H1 (cell line): ENCODE data around the gene C1orf116.

Experiments used
- ATF2 ChIP-seq: IDR thresholded peaks from 2 replicates; pipeline ENCODE4 v1.6.1; 2012; ENCODE audit warnings: low read length, inconsistent platforms
- CBX5 ChIP-seq: fragments of 300-800, 300-1000 bp; sonication (generic); IDR thresholded peaks from 2 replicates; pipeline ENCODE4 v1.7.1; 2016; ENCODE audit warnings: antibody characterized with exemption, low read length, low read depth
- EZH2 ChIP-seq: fragments of 200-600 bp; sonication (generic); IDR thresholded peaks from 2 replicates; pipeline ENCODE4 v1.7.1; 2012; ENCODE audit warnings: low read depth, mild to moderate bottlenecking, moderate library complexity, low read length, inconsistent platforms; ENCODE audit not compliant: severe bottlenecking
- FOSL1 ChIP-seq: IDR thresholded peaks from 2 replicates; pipeline ENCODE4 v1.6.1; 2011; ENCODE audit warnings: mild to moderate bottlenecking, low read depth, low read length, moderate library complexity; ENCODE audit not compliant: insufficient read depth
- JUN ChIP-seq: IDR thresholded peaks from 2 replicates; pipeline ENCODE4 v1.6.1; 2011; ENCODE audit warnings: low read depth, mild to moderate bottlenecking, improper control_type of control experiment, low read length
- NRF1 ChIP-seq: IDR thresholded peaks from 2 replicates; pipeline ENCODE4 v1.6.1; 2011; ENCODE audit warnings: mild to moderate bottlenecking, low read depth, low read length, improper control_type of control experiment
- PHF8 ChIP-seq: fragments of 200-600 bp; sonication (generic); conservative IDR thresholded peaks from 2 replicates; pipeline ENCODE4 v1.7.1; 2012; ENCODE audit warnings: low read depth, mild to moderate bottlenecking, inconsistent platforms, low read length, moderate library complexity
- POLR2A ChIP-seq, 2 experiments: IDR thresholded peaks; 1 replicate in 1 of 2; 2 replicates in 1 of 2; pipeline ENCODE4 v1.6.1; 2011; ENCODE audit warnings: low read depth in 2 of 2, low read length in 2 of 2, mild to moderate bottlenecking in 2 of 2; ENCODE audit errors: control extremely low read depth in 1 of 2
- POLR2AphosphoS5 ChIP-seq: IDR thresholded peaks from 2 replicates; pipeline ENCODE4 v1.6.1; 2011; ENCODE audit warnings: low read depth, low read length
- RFX5 ChIP-seq: IDR thresholded peaks from 2 replicates; pipeline ENCODE4 v1.6.1; 2011; ENCODE audit warnings: low read depth, low read length, improper control_type of control experiment, borderline replicate concordance
- RNF2 ChIP-seq: fragments of 200-900, 300-1000 bp; sonication (generic); IDR thresholded peaks from 2 replicates; pipeline ENCODE4 v1.7.1; 2016; ENCODE audit warnings: borderline replicate concordance, low read depth, mild to moderate bottlenecking, antibody characterized with exemption, low read length; ENCODE audit not compliant: poor library complexity, severe bottlenecking; ENCODE audit errors: missing control alignments
- USF2 ChIP-seq: IDR thresholded peaks from 2 replicates; pipeline ENCODE4 v1.6.1; 2011; ENCODE audit warnings: low read length, improper control_type of control experiment
- YY1 ChIP-seq: IDR thresholded peaks from 2 replicates; pipeline ENCODE4 v1.6.1; 2011; ENCODE audit warnings: low read depth, mild to moderate bottlenecking, low read length
- TF ChIP-seq, protein P1 (sequence below), 3 experiments: IDR thresholded peaks; 1 replicate in 2 of 3; 2 replicates in 1 of 3; pipeline versions ENCODE4 v1.5.1 to v1.6.1; 2011; ENCODE audit warnings: low read length in 3 of 3, mild to moderate bottlenecking in 3 of 3, inconsistent platforms in 2 of 3, low read depth in 1 of 3, moderate library complexity in 1 of 3; ENCODE audit not compliant: insufficient read depth in 1 of 3; ENCODE audit errors: control extremely low read depth in 1 of 3

GRCh38 chr1:206986885-206987284 is 45.7 kb downstream of the C1orf116 start:
- no peak for TF ChIP-seq FOSL1
- TF ChIP-seq USF2 = no peak
- no peak for TF ChIP-seq CBX5
- TF ChIP-seq PHF8 = no peak
- TF ChIP-seq RNF2 = no peak
- TF ChIP-seq POLR2AphosphoS5 = no peak
- TF ChIP-seq NRF1 = no peak
- TF ChIP-seq EZH2 = no peak
- TF ChIP-seq POLR2A (IDR thresholded peaks at IDR 0.05; ENCODE audit: control extremely low read depth in 1 of 2, low read depth in 2 of 2, low read length in 2 of 2) = no peak
- TF ChIP-seq RFX5 = no peak
- no peak for TF ChIP-seq YY1
- TF ChIP-seq, protein P1, sequence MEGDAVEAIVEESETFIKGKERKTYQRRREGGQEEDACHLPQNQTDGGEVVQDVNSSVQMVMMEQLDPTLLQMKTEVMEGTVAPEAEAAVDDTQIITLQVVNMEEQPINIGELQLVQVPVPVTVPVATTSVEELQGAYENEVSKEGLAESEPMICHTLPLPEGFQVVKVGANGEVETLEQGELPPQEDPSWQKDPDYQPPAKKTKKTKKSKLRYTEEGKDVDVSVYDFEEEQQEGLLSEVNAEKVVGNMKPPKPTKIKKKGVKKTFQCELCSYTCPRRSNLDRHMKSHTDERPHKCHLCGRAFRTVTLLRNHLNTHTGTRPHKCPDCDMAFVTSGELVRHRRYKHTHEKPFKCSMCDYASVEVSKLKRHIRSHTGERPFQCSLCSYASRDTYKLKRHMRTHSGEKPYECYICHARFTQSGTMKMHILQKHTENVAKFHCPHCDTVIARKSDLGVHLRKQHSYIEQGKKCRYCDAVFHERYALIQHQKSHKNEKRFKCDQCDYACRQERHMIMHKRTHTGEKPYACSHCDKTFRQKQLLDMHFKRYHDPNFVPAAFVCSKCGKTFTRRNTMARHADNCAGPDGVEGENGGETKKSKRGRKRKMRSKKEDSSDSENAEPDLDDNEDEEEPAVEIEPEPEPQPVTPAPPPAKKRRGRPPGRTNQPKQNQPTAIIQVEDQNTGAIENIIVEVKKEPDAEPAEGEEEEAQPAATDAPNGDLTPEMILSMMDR (IDR thresholded peaks at IDR 0.05; ENCODE audit: control extremely low read depth in 1 of 3, insufficient read depth in 1 of 3, low read depth in 1 of 3, low read length in 3 of 3) = no peak
- no peak for TF ChIP-seq JUN
- TF ChIP-seq ATF2 = no peak
